H9 (cell line): ENCODE results near the gene VKORC1. TPM values are rescaled to one million over a fixed set of nuclear protein-coding genes. Genes with fewer than 3 reads are reported as not detected.

Source experiments
- DNase-seq: peaks from one replicate; pipeline ENCODE4 v3.0.0-alpha.2; 2017
- H2AFZ ChIP-seq: one replicate; pipeline ENCODE4 v1.6.1; 2013; ENCODE audit warnings: mild to moderate bottlenecking, low read length, control low read depth, moderate library complexity
- H2AK5ac ChIP-seq: 2 replicates; pipeline ENCODE4 v1.6.1; 2013; ENCODE audit warnings: low read length, control low read depth, mixed read lengths; ENCODE audit not compliant: insufficient read length
- H2BK120ac ChIP-seq: one replicate; pipeline ENCODE4 v1.6.1; 2013; ENCODE audit warnings: low read depth, mild to moderate bottlenecking, low read length, control low read depth, inconsistent platforms; ENCODE audit not compliant: poor library complexity, severe bottlenecking
- H2BK12ac ChIP-seq: 2 replicates; pipeline ENCODE4 v1.6.1; 2013; ENCODE audit warnings: low read length, control low read depth, mixed read lengths, low read depth; ENCODE audit not compliant: insufficient read length
- H2BK15ac ChIP-seq: 2 replicates; pipeline ENCODE4 v1.6.1; 2013; ENCODE audit warnings: low read depth, low read length, control low read depth
- H2BK20ac ChIP-seq: one replicate; pipeline ENCODE4 v1.6.1; 2013; ENCODE audit warnings: low read depth, mild to moderate bottlenecking, low read length, control low read depth, inconsistent platforms; ENCODE audit not compliant: poor library complexity, severe bottlenecking
- H2BK5ac ChIP-seq: 2 replicates; pipeline ENCODE4 v1.6.1; 2013; ENCODE audit warnings: low read length, control low read depth, mixed read lengths; ENCODE audit not compliant: insufficient read length
- H3K14ac ChIP-seq: 2 replicates; pipeline ENCODE4 v1.6.1; 2013; ENCODE audit warnings: low read length, control low read depth; ENCODE audit not compliant: insufficient read depth
- H3K18ac ChIP-seq: 2 replicates; pipeline ENCODE4 v1.6.1; 2013; ENCODE audit warnings: low read depth, mild to moderate bottlenecking, mixed read lengths, low read length, control low read depth; ENCODE audit not compliant: insufficient read length
- H3K23ac ChIP-seq: 2 replicates; pipeline ENCODE4 v1.6.1; 2013; ENCODE audit warnings: low read length, control low read depth, mixed read lengths, low read depth; ENCODE audit not compliant: insufficient read length
- H3K23me2 ChIP-seq: 2 replicates; pipeline ENCODE4 v1.6.1; 2013; ENCODE audit warnings: low read depth, mild to moderate bottlenecking, mixed read lengths, low read length, control low read depth; ENCODE audit not compliant: insufficient read length, poor library complexity, severe bottlenecking
- H3K27ac ChIP-seq: 2 replicates; pipeline ENCODE4 v1.5.1; 2013; ENCODE audit warnings: low read length, control low read depth, mixed read lengths, low read depth; ENCODE audit not compliant: insufficient read length
- H3K27me3 ChIP-seq: 2 replicates; pipeline ENCODE4 v1.6.1; 2013; ENCODE audit warnings: low read length, control low read depth, inconsistent platforms; ENCODE audit not compliant: insufficient read depth
- H3K4ac ChIP-seq: 2 replicates; pipeline ENCODE4 v1.6.1; 2013; ENCODE audit warnings: low read depth, mild to moderate bottlenecking, control low read depth, inconsistent platforms, low read length, moderate library complexity
- H3K4me1 ChIP-seq: 2 replicates; pipeline ENCODE4 v1.6.1; 2013; ENCODE audit warnings: low read length, control low read depth, inconsistent platforms; ENCODE audit not compliant: insufficient read depth
- H3K4me2 ChIP-seq: 2 replicates; pipeline ENCODE4 v1.6.1; 2013; ENCODE audit warnings: low read length, control low read depth, mixed read lengths; ENCODE audit not compliant: insufficient read length, insufficient read depth
- H3K56ac ChIP-seq: 2 replicates; pipeline ENCODE4 v1.6.1; 2013; ENCODE audit warnings: low read depth, mild to moderate bottlenecking, mixed read lengths, low read length, control low read depth; ENCODE audit not compliant: insufficient read length
- H3K79me1 ChIP-seq: 2 replicates; pipeline ENCODE4 v1.6.1; 2013; ENCODE audit warnings: low read depth, mild to moderate bottlenecking, moderate library complexity, low read length, control low read depth, inconsistent platforms; ENCODE audit not compliant: insufficient read depth, poor library complexity, severe bottlenecking
- H3K79me2 ChIP-seq: 2 replicates; pipeline ENCODE4 v1.6.1; 2013; ENCODE audit warnings: low read length, control low read depth, inconsistent platforms; ENCODE audit not compliant: insufficient read depth
- H3K9ac ChIP-seq: 2 replicates; pipeline ENCODE4 v1.6.1; 2013; ENCODE audit warnings: low read length, control low read depth, mixed read lengths; ENCODE audit not compliant: insufficient read length; ENCODE audit errors: extremely low read depth
- H3K9me3 ChIP-seq: one replicate; pipeline ENCODE4 v1.6.1; 2013; ENCODE audit warnings: low read depth, low read length, inconsistent platforms; ENCODE audit not compliant: control insufficient read depth
- H3T11ph ChIP-seq: one replicate; pipeline ENCODE4 v1.6.1; 2013; ENCODE audit warnings: mild to moderate bottlenecking, low read length, control low read depth, inconsistent platforms
- H4K20me1 ChIP-seq: one replicate; pipeline ENCODE4 v1.6.1; 2013; ENCODE audit not compliant: control insufficient read depth, insufficient read length, insufficient read depth
- H4K5ac ChIP-seq: 2 replicates; pipeline ENCODE4 v1.6.1; 2013; ENCODE audit warnings: low read depth, mild to moderate bottlenecking, mixed read lengths, low read length, control low read depth; ENCODE audit not compliant: insufficient read length
- H4K8ac ChIP-seq: replicated peaks from 2 replicates; pipeline ENCODE4 v1.6.1; 2013; ENCODE audit warnings: low read length, control low read depth, mixed read lengths, low read depth; ENCODE audit not compliant: insufficient read length
- H4K91ac ChIP-seq: 2 replicates; pipeline ENCODE4 v1.6.1; 2013; ENCODE audit warnings: low read depth, mild to moderate bottlenecking, moderate library complexity, mixed read lengths, low read length, control low read depth; ENCODE audit not compliant: insufficient read length
- H3K27ac Mint-ChIP-seq, 3 experiments: 2 replicates in 2 of 3; 3 replicates in 1 of 3; pipeline ENCODE4 v1.8.0; 2020 to 2021; ENCODE audit warnings: mixed read lengths in 3 of 3, mild to moderate bottlenecking in 1 of 3, moderate library complexity in 1 of 3
- H3K27me3 Mint-ChIP-seq: 2 replicates; pipeline ENCODE4 v1.8.0; 2021; ENCODE audit warnings: low read depth, mild to moderate bottlenecking, moderate library complexity, mixed read lengths
- H3K36me3 Mint-ChIP-seq, 3 experiments: 2 replicates in 2 of 3; 3 replicates in 1 of 3; pipeline ENCODE4 v1.8.0; 2020 to 2021; ENCODE audit warnings: low read depth in 3 of 3, mixed read lengths in 3 of 3; ENCODE audit not compliant: insufficient read depth in 1 of 3
- H3K4me1 Mint-ChIP-seq, 2 experiments: 2 replicates each; pipeline ENCODE4 v1.8.0; 2020; ENCODE audit warnings: mixed read lengths in 2 of 2
- H3K4me3 Mint-ChIP-seq, 2 experiments: 2 replicates in 1 of 2; 3 replicates in 1 of 2; pipeline ENCODE4 v1.8.0; 2020 to 2021; ENCODE audit warnings: mild to moderate bottlenecking in 2 of 2, mixed read lengths in 2 of 2, moderate library complexity in 1 of 2
- H3K9me3 Mint-ChIP-seq, 2 experiments: 2 replicates in 1 of 2; 3 replicates in 1 of 2; pipeline ENCODE4 v1.8.0; 2020; ENCODE audit warnings: mild to moderate bottlenecking in 2 of 2, mixed read lengths in 2 of 2, moderate library complexity in 1 of 2
- CTCF ChIP-seq: fragments of 200-600 bp; sonication (generic); conservative IDR thresholded peaks from 3 replicates; pipeline ENCODE4 v1.8.0; 2021; ENCODE audit warnings: antibody characterized with exemption, mild to moderate bottlenecking
- WGBS: extraction: QIAGEN DNeasy Blood & Tissue Kit; methylation state at CpG from one replicate; pipeline ENCODE4 v1.1.7; 2013; ENCODE audit warnings: missing lambda C conversion rate, low lambda C conversion rate, mixed read lengths; ENCODE audit not compliant: insufficient read length; ENCODE audit errors: extremely low coverage; 5-methylcytosine and 5-hydroxymethylcytosine counted together
- total RNA-seq: library from RNA; stranded (reverse); gene quantifications from 2 replicates; pipeline ENCODE4 v1.2.1, GENCODE V29; 2021

The VKORC1 gene
- total RNA-seq, 1 experiment from 2014 or later = 93.9 TPM

- Histone ChIP-seq H3K27me3 (no peaks in the 10 kb centered on the region; the same call in 1 of the 2 replicates), H3K79me1 (no peaks in the 10 kb centered on the region), H2BK20ac (no peak overlapping the region), H3K27ac (no peak overlapping the region), H2BK15ac (no peak overlapping the region), H2BK120ac (no peak overlapping the region), H2BK12ac (no peak overlapping the region), H3K23ac (no peak overlapping the region), H3K4me2 (no peak overlapping the region), H2BK5ac (no peak overlapping the region), H4K20me1 (no peaks in the 10 kb centered on the region), H3K9ac (no peak overlapping the region), H2AFZ (no peak overlapping the region), H3T11ph (no peak overlapping the region), H3K23me2 (peaks cover 8% of the 10 kb centered on the region), H3K9me3 (no peaks in the 10 kb centered on the region), H2AK5ac (no peak overlapping the region), H3K56ac (no peak overlapping the region), H3K14ac (no peak overlapping the region), H3K79me2 (peaks cover 1% of the 10 kb centered on the region; the same call in 1 of the 2 replicates), H3K18ac (no peak overlapping the region), H4K8ac (no peak overlapping the region), H4K91ac (no peak overlapping the region), H3K4me1 (no peaks in the 10 kb centered on the region), H3K4ac (no peak overlapping the region), H4K5ac (no peak overlapping the region)
- Mint-ChIP-seq H3K36me3 (peaks cover 19 to 41% (median 33%) of the 10 kb centered on the region in 3 experiments), H3K4me1 (peaks cover 9 to 12% of the 10 kb centered on the region in 2 experiments), H3K9me3 (no peaks in the 10 kb centered on the region), H3K27ac (no peak overlapping the region), H3K4me3 (no peak overlapping the region), H3K27me3 (no peaks in the 10 kb centered on the region; the same call in 1 of the 2 replicates)
- WGBS = no CpG with 5 or more reads among the region's 23 CpGs
- no peak for DNase-seq
- no peak for TF ChIP-seq CTCF
These were observed 17.4 kb upstream of the VKORC1 start for GRCh38 chr16:31111881-31112466.
